Measurements from ENCODE around the gene UTP25. TPM values are rescaled to one million over a fixed set of nuclear protein-coding genes. Genes with fewer than 3 reads are reported as not detected.

The UTP25 gene
- total RNA-seq, 1 donor from 2014 or later, result 7.4 TPM

- Mint-ChIP-seq H3K27ac (ENCODE audit: unreplicated experiment) (peak overlapping the region; percentile 86), H3K9me3 (ENCODE audit: unreplicated experiment) (no peaks in the 10 kb centered on the region), H3K36me3 (ENCODE audit: low read depth, unreplicated experiment) (peaks cover 2% of the 10 kb centered on the region), H3K4me3 (ENCODE audit: unreplicated experiment) (no peak overlapping the region), H3K27me3 (ENCODE audit: low read depth, unreplicated experiment) (no peaks in the 10 kb centered on the region), H3K4me1 (ENCODE audit: low read depth, unreplicated experiment) (peaks cover 29% of the 10 kb centered on the region)
- Histone ChIP-seq H3K79me2 (ENCODE audit: insufficient read depth, low read length) (no peaks in the 10 kb centered on the region), H2AFZ (ENCODE audit: low read depth, low read length) (no peak overlapping the region), H3K4me3 (ENCODE audit: insufficient read depth, low read depth, low read length) (no peak overlapping the region), H3K9ac (ENCODE audit: low read length) (no peak overlapping the region), H3K9me3 (ENCODE audit: insufficient read depth, low read depth, low read length) (no peaks in the 10 kb centered on the region), H3K4me2 (ENCODE audit: low read length) (peak overlapping the region; percentile 60), H4K20me1 (ENCODE audit: insufficient read depth, low read length) (no peaks in the 10 kb centered on the region), H3K4me1 (ENCODE audit: insufficient read depth, low read length) (peaks cover 25% of the 10 kb centered on the region), H3K36me3 (ENCODE audit: insufficient read depth, low read length) (no peaks in the 10 kb centered on the region), H3K27me3 (ENCODE audit: insufficient read depth, low read length) (no peaks in the 10 kb centered on the region), H3K27ac (ENCODE audit: low read depth, low read length) (peak overlapping the region; percentile 36)
- DNase-seq (ENCODE audit: low read depth) (no peak), FAIRE-seq (no peak)
- TF ChIP-seq CTCF (IDR thresholded peaks at IDR 0.05; ENCODE audit: insufficient read depth, low read depth, low read length) (no peak), EZH2 (IDR thresholded peaks at IDR 0.05; ENCODE audit: insufficient read depth, low read length) (no peak)
These were observed 20.3 kb upstream of the UTP25 start for GRCh38 chr1:209807509-209807908.

- H3K9me3 Mint-ChIP-seq (ENCODE audit: unreplicated experiment), result no peaks in the 10 kb centered on the region
- peaks cover 29% of the 10 kb centered on the region for H3K4me1 Mint-ChIP-seq (ENCODE audit: low read depth, unreplicated experiment)
- Histone ChIP-seq H4K20me1 (ENCODE audit: insufficient read depth, low read length) (no peaks in the 10 kb centered on the region), H3K36me3 (ENCODE audit: insufficient read depth, low read length) (no peaks in the 10 kb centered on the region), H3K27ac (ENCODE audit: low read depth, low read length) (peak overlapping the region; percentile 36), H3K9ac (ENCODE audit: low read length) (no peak overlapping the region), H3K4me3 (ENCODE audit: insufficient read depth, low read depth, low read length) (no peak overlapping the region), H3K27me3 (ENCODE audit: insufficient read depth, low read length) (no peaks in the 10 kb centered on the region), H3K9me3 (ENCODE audit: insufficient read depth, low read depth, low read length) (no peaks in the 10 kb centered on the region), H3K4me1 (ENCODE audit: insufficient read depth, low read length) (peaks cover 25% of the 10 kb centered on the region), H3K79me2 (ENCODE audit: insufficient read depth, low read length) (no peaks in the 10 kb centered on the region), H2AFZ (ENCODE audit: low read depth, low read length) (no peak overlapping the region), H3K4me2 (ENCODE audit: low read length) (peak overlapping the region; percentile 60)
- TF ChIP-seq CTCF (IDR thresholded peaks at IDR 0.05; ENCODE audit: insufficient read depth, low read depth, low read length) (no peak), EZH2 (IDR thresholded peaks at IDR 0.05; ENCODE audit: insufficient read depth, low read length) (no peak)
- H3K4me3 Mint-ChIP-seq (ENCODE audit: unreplicated experiment), result no peak overlapping the region
- H3K36me3 Mint-ChIP-seq (ENCODE audit: low read depth, unreplicated experiment), result peaks cover 2% of the 10 kb centered on the region
- no peaks in the 10 kb centered on the region for H3K27me3 Mint-ChIP-seq (ENCODE audit: low read depth, unreplicated experiment)
- peak; percentile 91 for DNase-seq (ENCODE audit: low read depth)
- H3K27ac Mint-ChIP-seq (ENCODE audit: unreplicated experiment), result peak overlapping the region; percentile 86
- peak; percentile 63 for FAIRE-seq
These were observed 19.7 kb upstream of the UTP25 start for GRCh38 chr1:209808059-209808581.

GRCh38 chr1:209809611-209810010 is 18.2 kb upstream of the UTP25 start:
- H3K9ac ChIP-seq (ENCODE audit: low read length), result no peak overlapping the region
- Mint-ChIP-seq H3K4me3 (ENCODE audit: unreplicated experiment) (peak overlapping the region; percentile 20), H3K27ac (ENCODE audit: unreplicated experiment) (peak overlapping the region; percentile 27), H3K9me3 (ENCODE audit: unreplicated experiment) (no peaks in the 10 kb centered on the region), H3K4me1 (ENCODE audit: low read depth, unreplicated experiment) (peaks cover 26% of the 10 kb centered on the region), H3K27me3 (ENCODE audit: low read depth, unreplicated experiment) (no peaks in the 10 kb centered on the region), H3K36me3 (ENCODE audit: low read depth, unreplicated experiment) (peaks cover 2% of the 10 kb centered on the region)
- no peak overlapping the region for H2AFZ ChIP-seq (ENCODE audit: low read depth, low read length)
- no peaks in the 10 kb centered on the region for H3K9me3 ChIP-seq (ENCODE audit: insufficient read depth, low read depth, low read length)
- DNase-seq (ENCODE audit: low read depth) (no peak), FAIRE-seq (no peak)
- no peak overlapping the region for H3K4me2 ChIP-seq (ENCODE audit: low read length)
- H3K27me3 ChIP-seq (ENCODE audit: insufficient read depth, low read length), result no peaks in the 10 kb centered on the region
- peaks cover 25% of the 10 kb centered on the region for H3K4me1 ChIP-seq (ENCODE audit: insufficient read depth, low read length)
- H4K20me1 ChIP-seq (ENCODE audit: insufficient read depth, low read length), result no peaks in the 10 kb centered on the region
- no peaks in the 10 kb centered on the region for H3K36me3 ChIP-seq (ENCODE audit: insufficient read depth, low read length)
- no peak overlapping the region for H3K4me3 ChIP-seq (ENCODE audit: insufficient read depth, low read depth, low read length)
- TF ChIP-seq EZH2 (IDR thresholded peaks at IDR 0.05; ENCODE audit: insufficient read depth, low read length) (no peak), CTCF (IDR thresholded peaks at IDR 0.05; ENCODE audit: insufficient read depth, low read depth, low read length) (no peak)
- H3K79me2 ChIP-seq (ENCODE audit: insufficient read depth, low read length), result no peaks in the 10 kb centered on the region
- no peak overlapping the region for H3K27ac ChIP-seq (ENCODE audit: low read depth, low read length)

Data from astrocyte (in vitro differentiated cells and primary cell).